HAP-1 (cell line): ENCODE measurements around the gene TBPL1.
"Not testable (repeated sequence)": the region's sequence is repeated elsewhere in the genome, so short reads cannot be mapped to it uniquely, and the experiment has no call there.

Experiments used
- DNase-seq, 2 experiments: peaks; one replicate each; pipeline ENCODE4 v3.0.0-alpha.2; 2016 to 2020; ENCODE audit warnings: low spot score in 2 of 2
- H3K27me3 ChIP-seq: fragments of 250-450 bp; sonication (Bioruptor Pico); 2 replicates; pipeline ENCODE4 v1.5.1; 2020; ENCODE audit warnings: low read depth, mild to moderate bottlenecking, moderate library complexity
- H3K36me3 ChIP-seq: fragments of 250-450 bp; sonication (Bioruptor Pico); replicated peaks from 2 replicates; pipeline ENCODE4 v1.5.1; 2020; ENCODE audit warnings: mild to moderate bottlenecking
- H3K4me1 ChIP-seq: fragments of 250-450 bp; sonication (Bioruptor Pico); 2 replicates; pipeline ENCODE4 v1.5.1; 2020; ENCODE audit warnings: mild to moderate bottlenecking
- H3K4me3 ChIP-seq: fragments of 250-450 bp; sonication (Bioruptor Pico); 2 replicates; pipeline ENCODE4 v1.5.1; 2020; ENCODE audit warnings: mild to moderate bottlenecking, moderate library complexity
- H3K9me3 ChIP-seq: fragments of 250-450 bp; sonication (Bioruptor Pico); 2 replicates; pipeline ENCODE4 v1.5.1; 2020; ENCODE audit warnings: mild to moderate bottlenecking, moderate library complexity
- in situ Hi-C: fragments of 300-500 bp; cut with MboI; formaldehyde crosslinking; loops from 3 replicates; pipeline ENCODE4 v1.14.3; 2020; ENCODE audit warnings: low sequenced_read_pairs, inconsistent platforms, mixed read lengths

The TBPL1 gene

DNA sequence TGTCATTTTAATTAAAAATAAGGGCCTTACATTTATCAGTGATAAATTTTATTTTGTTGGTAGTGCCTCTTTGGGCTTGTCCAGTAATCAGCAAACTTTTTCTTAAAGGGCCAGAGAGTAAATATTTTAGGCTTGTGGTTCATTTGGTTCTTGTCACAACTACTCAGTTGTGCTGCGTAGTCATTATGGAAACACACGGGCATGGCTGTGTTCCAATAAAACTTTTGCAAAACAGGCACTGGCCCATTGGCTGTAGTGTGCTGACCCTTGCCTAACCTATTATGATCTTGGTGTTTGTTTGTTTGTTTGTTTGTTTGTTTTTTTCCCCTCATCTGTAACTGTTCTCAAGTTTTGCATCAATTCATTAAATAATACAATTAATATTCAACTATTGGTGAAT is 19.4 kb downstream of the TBPL1 start:
- in situ Hi-C loops, result no loop called here
- Histone ChIP-seq H3K4me3 (no peak overlapping the region), H3K4me1 (peaks cover 2% of the 10 kb centered on the region), H3K9me3 (no peaks in the 10 kb centered on the region), H3K27me3 (no peaks in the 10 kb centered on the region), H3K36me3 (no peaks in the 10 kb centered on the region)
- DNase-seq, result no peak

DNA sequence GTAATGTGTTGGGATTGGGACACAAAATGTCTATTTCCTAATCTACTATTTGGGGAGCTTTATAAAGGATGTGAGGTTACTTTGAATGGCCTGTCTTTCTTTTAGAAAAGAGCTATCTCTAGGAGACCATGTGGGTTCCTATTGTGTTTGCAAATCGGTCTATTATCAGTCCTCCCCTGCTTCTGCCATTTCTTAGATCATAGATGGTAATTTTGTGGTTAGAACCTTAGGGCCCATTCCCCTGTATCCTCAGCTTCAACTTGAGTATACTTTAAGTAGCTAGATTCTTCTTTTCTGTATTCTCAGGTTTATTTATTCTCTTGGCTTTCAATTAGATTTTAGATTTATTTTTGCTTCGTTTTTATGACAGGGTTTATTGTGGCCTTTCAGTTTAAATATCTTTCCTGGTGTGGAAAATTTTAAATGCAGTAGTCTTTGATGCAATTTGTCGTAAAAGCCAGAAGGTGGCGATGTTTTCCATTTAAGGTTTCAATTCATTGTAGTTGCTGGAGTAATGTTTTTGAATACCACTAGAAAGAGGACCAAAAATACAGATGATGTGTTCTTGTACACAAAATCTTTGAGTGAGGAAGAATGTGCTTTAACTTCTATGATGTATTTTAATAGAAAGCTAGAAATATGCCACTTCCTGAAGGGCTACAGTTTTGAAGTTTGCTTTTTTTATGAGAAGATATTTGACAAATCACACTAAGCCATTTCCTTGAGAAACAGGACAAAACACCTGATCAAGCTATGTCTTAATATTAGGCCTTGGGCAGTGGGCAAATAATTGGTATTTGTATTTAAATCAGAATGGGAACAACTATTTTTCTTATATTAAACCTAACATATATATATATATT is 20.3 kb downstream of the TBPL1 start:
- Histone ChIP-seq H3K36me3 (no peaks in the 10 kb centered on the region), H3K4me1 (peaks cover 2% of the 10 kb centered on the region)
- in situ Hi-C loops, result no loop called here

DNA sequence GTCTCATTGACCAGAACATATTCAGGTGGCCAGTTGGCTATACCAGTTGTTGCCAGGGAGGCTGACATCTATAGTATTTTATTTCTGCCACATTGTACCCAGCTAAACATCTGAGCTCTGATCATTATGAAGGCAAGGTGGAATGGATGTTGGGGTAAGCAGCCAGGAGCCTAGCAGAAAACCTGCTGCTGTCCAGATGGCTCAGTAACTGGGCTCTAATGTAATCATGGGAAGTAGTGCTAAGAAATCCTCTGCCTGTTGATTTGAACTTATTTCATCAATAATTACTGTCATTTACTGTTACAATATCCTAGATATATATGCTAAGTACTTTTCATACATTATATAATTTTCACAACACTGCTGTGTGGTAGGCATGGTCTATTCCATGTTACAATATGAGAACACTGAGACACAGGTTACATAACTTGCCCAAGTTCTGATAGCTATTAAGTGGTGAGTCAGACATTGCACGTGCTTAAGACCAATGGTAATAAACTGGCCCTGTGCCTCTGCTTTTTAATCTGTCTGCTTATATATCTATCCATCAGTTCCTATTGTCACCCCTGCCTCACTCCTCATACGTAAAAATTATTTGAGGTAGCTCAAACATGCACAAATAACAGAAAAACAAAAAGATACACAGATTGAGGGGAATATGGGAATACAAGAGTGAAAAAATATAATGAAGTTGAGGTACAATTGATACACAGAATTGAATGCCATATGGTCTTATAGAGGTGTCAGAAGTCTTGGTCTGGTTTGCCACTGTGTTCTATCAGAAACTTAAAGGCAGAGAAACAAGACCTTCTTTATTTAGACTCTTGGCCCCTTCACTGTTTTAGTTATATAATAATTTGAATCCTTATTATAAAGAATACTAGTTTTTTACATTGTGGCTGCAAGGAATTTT is 25.2 kb downstream of the TBPL1 start:
- DNase-seq, result no peak
- Histone ChIP-seq H3K9me3 (no peaks in the 10 kb centered on the region), H3K4me1 (no peaks in the 10 kb centered on the region), H3K4me3 (no peak overlapping the region), H3K27me3 (no peaks in the 10 kb centered on the region), H3K36me3 (no peaks in the 10 kb centered on the region; the same call in 1 of the 2 replicates)
- in situ Hi-C loops, result no loop called here

More for the DNA sequence above, 20.3 kb downstream of the TBPL1 start:
- Histone ChIP-seq H3K9me3 (no peaks in the 10 kb centered on the region), H3K4me3 (no peak overlapping the region), H3K27me3 (no peaks in the 10 kb centered on the region)
- DNase-seq, result peak in 1 of 2 experiments; percentile 66

DNA sequence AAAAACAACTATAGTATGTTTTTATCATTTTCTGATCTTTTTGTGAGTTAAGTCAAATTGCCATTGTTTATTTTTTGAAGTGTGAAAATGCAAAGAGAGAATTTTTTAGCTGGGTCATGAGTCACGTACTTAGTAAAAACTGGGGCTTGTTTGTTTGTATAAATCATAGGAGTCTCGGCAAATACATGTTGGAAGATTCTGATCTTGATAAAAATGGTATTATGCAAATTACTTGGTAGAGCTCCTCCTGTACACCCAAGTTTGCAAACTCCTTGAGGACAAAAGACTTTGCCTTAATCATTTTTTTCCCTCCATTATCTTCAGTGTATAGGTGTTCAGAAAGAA is 25.8 kb downstream of the TBPL1 start:
- H3K9me3 ChIP-seq, result no peaks in the 10 kb centered on the region
- no peak for DNase-seq
- H3K4me3 ChIP-seq, result no peak overlapping the region
- no peaks in the 10 kb centered on the region for H3K4me1 ChIP-seq
- no peaks in the 10 kb centered on the region; the same call in 1 of the 2 replicates for H3K36me3 ChIP-seq
- in situ Hi-C loops, result no loop called here
- H3K27me3 ChIP-seq, result no peaks in the 10 kb centered on the region

DNA sequence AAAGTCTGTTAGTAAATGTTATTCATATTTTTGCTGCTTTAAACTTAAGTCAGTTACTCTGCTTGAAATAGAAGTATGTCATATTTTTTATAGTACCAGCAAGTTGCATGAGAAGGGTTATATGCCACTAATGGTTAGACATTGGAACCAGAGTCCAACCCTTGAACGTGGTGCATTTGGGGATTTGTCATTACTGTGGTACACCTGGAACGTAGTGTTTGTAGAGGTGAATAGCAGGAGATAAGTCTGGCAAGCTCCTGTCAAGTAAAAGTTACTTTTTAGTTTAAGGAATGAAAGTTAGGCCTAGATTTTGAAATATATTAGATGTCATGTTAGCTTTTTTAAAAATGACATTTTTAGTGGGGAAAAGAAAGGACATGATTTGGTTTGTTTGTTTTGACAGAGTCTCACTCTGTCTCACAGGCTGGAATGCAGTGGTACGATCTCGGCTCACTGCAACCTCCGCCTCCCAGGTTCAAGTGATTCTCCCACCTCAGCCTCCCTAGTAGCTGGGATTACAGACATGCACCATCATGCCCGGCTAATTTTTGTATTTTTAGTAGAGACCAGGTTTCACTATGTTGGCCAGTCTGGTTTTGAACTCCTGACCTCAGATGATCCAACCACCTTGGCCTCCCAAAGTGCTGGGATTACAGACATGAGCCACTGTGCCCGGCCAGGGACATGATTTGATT is 26.4 kb downstream of the TBPL1 start:
- in situ Hi-C loops, H3K27me3 ChIP-seq, H3K9me3 ChIP-seq, DNase-seq, H3K36me3 ChIP-seq, H3K4me1 ChIP-seq, H3K4me3 ChIP-seq: not testable (repeated sequence)

DNA sequence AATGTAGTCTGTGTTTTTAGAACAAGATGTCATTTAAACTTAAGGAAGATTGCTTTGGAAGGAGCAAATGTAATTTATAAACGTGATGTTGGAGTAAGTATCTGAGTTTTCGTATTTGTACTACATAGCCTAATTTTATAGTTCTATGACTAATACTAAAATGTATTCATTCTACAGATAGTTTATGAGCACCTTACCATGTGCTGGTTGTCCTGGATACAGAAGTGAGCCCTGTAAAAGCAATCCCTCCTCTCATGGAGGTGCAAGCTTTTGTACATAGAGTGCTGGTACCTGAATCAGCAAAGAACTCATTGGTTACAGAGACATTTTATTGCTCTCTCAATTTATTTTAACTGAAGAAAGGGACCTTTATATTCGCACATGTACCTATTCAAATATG is 27.1 kb downstream of the TBPL1 start:
- H3K4me1 ChIP-seq, result no peaks in the 10 kb centered on the region
- peaks cover 8% of the 10 kb centered on the region for H3K36me3 ChIP-seq
- no peaks in the 10 kb centered on the region for H3K27me3 ChIP-seq
- H3K9me3 ChIP-seq, result no peaks in the 10 kb centered on the region
- H3K4me3 ChIP-seq, result no peak overlapping the region
- no peak for DNase-seq
- in situ Hi-C loops, result no loop called here

DNA sequence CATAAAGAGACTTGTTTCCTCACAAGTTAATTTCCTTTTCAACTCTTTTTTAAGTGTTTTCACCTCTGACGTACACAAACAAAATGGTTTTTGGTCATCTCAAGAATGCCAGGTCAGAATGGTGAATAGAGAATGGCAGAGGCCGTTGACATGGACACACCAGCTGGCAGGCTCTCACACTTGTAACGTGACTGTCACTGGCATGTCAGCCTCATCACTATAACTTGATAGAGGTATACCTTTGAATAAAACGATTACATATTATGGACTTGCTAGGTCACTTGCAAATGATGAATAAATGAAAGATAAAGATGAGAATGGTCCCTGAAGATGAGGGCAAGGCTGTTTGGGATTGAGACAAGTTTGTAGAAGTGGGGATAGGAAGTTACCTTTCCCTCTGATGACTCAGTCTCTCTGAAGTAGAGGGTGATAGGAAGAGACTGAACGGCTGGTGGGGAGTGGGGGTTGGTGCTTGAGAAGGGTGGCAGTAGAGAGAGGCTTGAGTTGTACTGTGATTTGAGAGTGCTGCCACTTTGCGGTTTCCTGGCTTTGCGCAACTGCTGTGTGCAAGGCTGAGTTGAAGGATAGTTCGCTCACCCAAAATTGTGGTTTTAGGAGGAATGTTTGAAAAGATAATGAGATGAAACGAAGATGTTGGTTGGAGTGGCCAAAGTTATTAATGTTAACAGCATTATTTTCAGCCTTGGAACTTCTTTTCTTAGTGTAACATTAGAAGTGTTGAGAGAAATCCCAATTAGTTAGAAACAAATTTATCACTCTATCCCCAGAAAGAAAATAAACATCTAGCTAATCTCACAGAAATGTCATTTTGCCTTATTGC is 30.3 kb downstream of the TBPL1 start:
- Histone ChIP-seq H3K4me3 (no peak overlapping the region), H3K4me1 (peaks cover 14% of the 10 kb centered on the region), H3K27me3 (no peaks in the 10 kb centered on the region), H3K9me3 (no peaks in the 10 kb centered on the region), H3K36me3 (peaks cover 13% of the 10 kb centered on the region)
- no peak for DNase-seq
- in situ Hi-C loops, result no loop called here

DNA sequence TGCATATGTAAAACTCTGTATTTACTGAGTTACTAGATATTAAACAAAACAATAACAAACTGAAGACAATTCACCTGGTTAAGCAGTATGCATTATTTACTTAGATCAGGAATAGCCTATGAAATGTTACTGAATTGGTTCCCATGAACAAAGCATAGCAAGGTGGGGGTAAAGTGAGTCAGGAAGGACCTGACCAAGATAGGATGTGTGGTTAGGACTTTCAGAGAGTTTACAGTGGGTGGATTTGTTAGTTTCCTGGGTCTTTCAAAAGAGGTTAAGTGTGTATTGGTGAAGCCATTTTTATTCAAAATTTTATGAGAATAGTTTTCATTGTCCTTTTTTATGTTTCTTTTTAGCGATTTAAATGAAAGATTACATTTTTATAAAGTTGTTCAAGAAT is 32.9 kb downstream of the TBPL1 start:
- Histone ChIP-seq H3K9me3 (no peaks in the 10 kb centered on the region), H3K27me3 (no peaks in the 10 kb centered on the region), H3K4me3 (no peak overlapping the region), H3K4me1 (peaks cover 14% of the 10 kb centered on the region), H3K36me3 (peaks cover 13% of the 10 kb centered on the region)
- in situ Hi-C loops, result no loop called here
- DNase-seq, result peak; percentile 13 to 81

DNA sequence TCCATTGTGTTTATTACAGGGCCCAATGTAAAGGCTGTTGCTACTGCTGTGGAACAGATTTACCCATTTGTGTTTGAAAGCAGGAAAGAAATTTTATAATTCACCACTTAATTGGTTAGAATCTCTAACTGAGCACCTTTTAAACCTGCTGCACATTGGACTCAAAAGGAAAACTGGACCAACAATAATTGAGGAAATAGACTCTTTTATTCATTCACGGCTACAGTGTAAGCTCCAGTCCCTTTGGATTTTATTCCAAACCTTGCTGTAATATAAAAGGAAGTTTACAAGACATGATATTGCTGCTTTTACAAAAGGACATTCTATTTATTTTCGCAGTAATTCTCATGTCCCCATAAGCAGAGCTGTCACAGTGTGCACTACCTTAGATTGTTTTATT is 33.9 kb downstream of the TBPL1 start:
- no peak for DNase-seq
- in situ Hi-C loops, result no loop called here
- no peaks in the 10 kb centered on the region for H3K9me3 ChIP-seq
- no peak overlapping the region for H3K4me3 ChIP-seq
- no peaks in the 10 kb centered on the region for H3K27me3 ChIP-seq
- H3K4me1 ChIP-seq, result peaks cover 14% of the 10 kb centered on the region
- peaks cover 13% of the 10 kb centered on the region for H3K36me3 ChIP-seq

DNA sequence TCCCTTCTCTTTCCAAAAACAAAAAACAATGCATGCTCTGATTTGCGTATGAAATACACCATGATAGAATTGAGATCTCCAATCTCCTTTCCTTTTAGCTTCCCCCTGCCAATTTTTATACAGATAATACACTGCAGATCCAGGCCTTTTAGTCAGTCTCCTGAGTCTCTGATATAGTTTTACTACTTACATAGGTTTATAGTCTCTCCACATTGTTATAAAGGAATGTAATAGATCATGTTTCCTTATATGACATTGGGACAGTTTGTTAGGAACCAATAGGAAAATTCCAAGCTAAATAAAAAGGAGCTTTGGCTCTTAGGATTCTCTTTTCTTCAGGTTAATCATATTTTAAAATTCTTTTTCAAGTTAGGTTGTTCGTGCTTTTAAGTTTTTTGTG is 36.5 kb downstream of the TBPL1 start:
- Histone ChIP-seq H3K4me1 (peaks cover 14% of the 10 kb centered on the region), H3K27me3 (no peaks in the 10 kb centered on the region), H3K4me3 (no peak overlapping the region), H3K36me3 (peaks cover 8% of the 10 kb centered on the region), H3K9me3 (no peaks in the 10 kb centered on the region)
- DNase-seq, result no peak
- in situ Hi-C loops, result no loop called here

DNA sequence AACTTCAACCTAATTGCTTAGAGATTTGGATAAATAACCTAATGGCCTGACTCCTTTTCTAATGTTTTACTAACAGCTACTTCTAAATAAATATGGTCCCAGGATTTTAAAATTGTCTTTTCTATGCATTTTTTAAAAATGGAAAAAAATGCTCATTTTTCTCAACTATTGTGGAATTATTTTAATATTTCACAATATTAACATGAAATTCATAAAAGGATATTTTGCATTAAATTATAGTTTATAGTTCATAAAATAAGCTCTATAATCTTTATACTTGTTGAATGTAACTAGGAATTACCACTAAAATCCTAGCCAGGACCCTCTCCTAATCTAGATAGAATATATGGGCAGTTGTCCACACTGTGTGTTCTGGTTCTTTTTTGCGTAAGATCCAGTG is 37.3 kb downstream of the TBPL1 start:
- Histone ChIP-seq H3K4me1 (peaks cover 14% of the 10 kb centered on the region), H3K4me3 (no peak overlapping the region), H3K9me3 (no peaks in the 10 kb centered on the region), H3K36me3 (peaks cover 5% of the 10 kb centered on the region; the same call in 1 of the 2 replicates), H3K27me3 (peaks cover 1% of the 10 kb centered on the region; the same call in 1 of the 2 replicates)
- no peak for DNase-seq
- in situ Hi-C loops, result no loop called here

DNA sequence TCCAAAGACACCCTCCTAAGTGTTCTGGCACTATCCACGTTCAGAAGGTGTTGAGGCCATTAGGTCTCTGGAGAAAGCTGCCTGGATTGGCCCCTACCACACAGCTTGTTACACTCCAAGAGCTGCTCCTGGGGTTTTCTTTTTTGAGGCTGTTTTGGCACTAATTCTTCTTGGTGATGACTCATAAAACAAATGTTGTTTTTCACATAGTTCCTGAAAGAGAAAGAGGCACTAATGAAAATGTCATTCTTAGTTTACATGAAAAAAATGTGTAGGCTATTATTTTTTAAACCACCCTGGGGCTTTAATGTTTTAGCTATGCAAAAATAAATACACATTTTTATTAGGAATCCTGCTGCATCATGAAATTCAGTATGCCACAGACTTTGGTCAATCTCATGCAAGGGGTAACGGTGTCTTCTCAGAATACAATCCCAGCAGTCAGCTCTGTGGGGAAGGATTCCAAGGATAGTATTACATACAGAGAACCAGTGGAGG is 38.1 kb downstream of the TBPL1 start:
- DNase-seq, result no peak
- H3K9me3 ChIP-seq, result no peaks in the 10 kb centered on the region
- peaks cover 7% of the 10 kb centered on the region for H3K4me1 ChIP-seq
- no peak overlapping the region for H3K4me3 ChIP-seq
- peaks cover 10% of the 10 kb centered on the region; the same call in 1 of the 2 replicates for H3K27me3 ChIP-seq
- H3K36me3 ChIP-seq, result peaks cover 5% of the 10 kb centered on the region; the same call in 1 of the 2 replicates
- in situ Hi-C loops, result no loop called here
